WERI-Rb-1 (cell line): ENCODE results near the gene GPATCH8.
A peak's percentile ranks its signal among the peaks of the same experiment; 100 is the strongest.

Source experiments
- DNase-seq: peaks from one replicate; pipeline ENCODE4 v3.0.0-alpha.2; 2020
- H3K27ac ChIP-seq: fragments of 250-450 bp; sonication (Bioruptor Pico); 2 replicates; pipeline ENCODE4 v1.5.1; 2020; ENCODE audit warnings: mild to moderate bottlenecking, moderate library complexity
- H3K27me3 ChIP-seq: fragments of 250-450 bp; sonication (Bioruptor Pico); 2 replicates; pipeline ENCODE4 v1.5.1; 2021; ENCODE audit warnings: mild to moderate bottlenecking, low read depth, moderate library complexity; ENCODE audit not compliant: insufficient read depth, severe bottlenecking
- H3K36me3 ChIP-seq: fragments of 250-450 bp; sonication (Bioruptor Pico); 2 replicates; pipeline ENCODE4 v1.5.1; 2020; ENCODE audit warnings: mild to moderate bottlenecking, moderate library complexity
- H3K4me3 ChIP-seq: 2 replicates; pipeline ENCODE4 v1.5.1; 2011; ENCODE audit warnings: low read depth, mild to moderate bottlenecking, control low read depth, low read length
- H3K9me3 ChIP-seq: fragments of 250-450 bp; sonication (Bioruptor Pico); 2 replicates; pipeline ENCODE4 v1.5.1; 2021; ENCODE audit warnings: mild to moderate bottlenecking, moderate library complexity; ENCODE audit not compliant: severe bottlenecking
- CTCF ChIP-seq: IDR thresholded peaks from 2 replicates; pipeline ENCODE4 v1.5.1; 2011; ENCODE audit warnings: low read depth, mild to moderate bottlenecking, control low read depth, inconsistent platforms, low read length

The GPATCH8 gene

GRCh38 chr17:44352828-44353671 is 150.2 kb downstream of the GPATCH8 start:
- H3K27me3 ChIP-seq: no peaks in the 10 kb centered on the region
- peaks cover 53% of the 10 kb centered on the region for H3K36me3 ChIP-seq
- no peaks in the 10 kb centered on the region for H3K9me3 ChIP-seq
- H3K27ac ChIP-seq: no peak overlapping the region
- no peak overlapping the region for H3K4me3 ChIP-seq
- DNase-seq: peak; percentile 12
- TF ChIP-seq CTCF: no peak

GRCh38 chr17:44351961-44352827 is 151.0 kb downstream of the GPATCH8 start:
- H3K27ac ChIP-seq: no peak overlapping the region; the same call in 1 of the 2 replicates
- no peaks in the 10 kb centered on the region for H3K27me3 ChIP-seq
- H3K36me3 ChIP-seq: peaks cover 49% of the 10 kb centered on the region
- peak; percentile 9 for DNase-seq
- TF ChIP-seq CTCF: no peak
- H3K4me3 ChIP-seq: no peak overlapping the region
- no peaks in the 10 kb centered on the region for H3K9me3 ChIP-seq

- Histone ChIP-seq H3K9me3 (no peaks in the 10 kb centered on the region), H3K36me3 (peaks cover 49% of the 10 kb centered on the region), H3K4me3 (no peak overlapping the region), H3K27ac (no peak overlapping the region; the same call in 1 of the 2 replicates), H3K27me3 (no peaks in the 10 kb centered on the region)
- no peak for TF ChIP-seq CTCF
- DNase-seq: peak; percentile 8
Observed at GRCh38 chr17:44351464-44351863, 151.7 kb downstream of the GPATCH8 start.

- H3K27me3 ChIP-seq: no peaks in the 10 kb centered on the region
- no peaks in the 10 kb centered on the region for H3K9me3 ChIP-seq
- TF ChIP-seq CTCF: peak; percentile 100
- H3K27ac ChIP-seq: no peak overlapping the region
- H3K36me3 ChIP-seq: peaks cover 42% of the 10 kb centered on the region
- DNase-seq: peak; percentile 88
- H3K4me3 ChIP-seq: no peak overlapping the region
Observed at GRCh38 chr17:44350733-44351226, 152.4 kb downstream of the GPATCH8 start.

GRCh38 chr17:44349553-44350070 is 153.6 kb downstream of the GPATCH8 start:
- no peaks in the 10 kb centered on the region for H3K9me3 ChIP-seq
- H3K27ac ChIP-seq: no peak overlapping the region
- peak; percentile 10 for DNase-seq
- no peak for TF ChIP-seq CTCF
- H3K27me3 ChIP-seq: no peaks in the 10 kb centered on the region
- H3K4me3 ChIP-seq: no peak overlapping the region
- peaks cover 32% of the 10 kb centered on the region for H3K36me3 ChIP-seq
